DND-41 (cell line): ENCODE data around the gene MARCHF3.

Experiments used
- ATAC-seq: fragments of 200-7000 bp; cut with Tn5 transposase; 3 replicates; pipeline ENCODE4 v1.9.1; 2021; ENCODE audit warnings: low read depth; ENCODE audit not compliant: insufficient read depth
- DNase-seq: peaks from one replicate; pipeline ENCODE4 v3.0.0-alpha.2; 2020
- H2AFZ ChIP-seq: 2 replicates; pipeline ENCODE4 v1.6.0; 2012; ENCODE audit warnings: low read depth, low read length
- H3K27ac ChIP-seq: 2 replicates; pipeline ENCODE4 v1.5.1; 2012; ENCODE audit warnings: low read length, inconsistent platforms
- H3K27me3 ChIP-seq: fragments of 200-600 bp; sonication (generic); 2 replicates; pipeline ENCODE4 v1.6.0; 2012; ENCODE audit warnings: low read length, mild to moderate bottlenecking, inconsistent platforms; ENCODE audit not compliant: insufficient read depth, poor library complexity
- H3K36me3 ChIP-seq: 2 replicates; pipeline ENCODE4 v1.5.1; 2012; ENCODE audit warnings: low read length, inconsistent platforms; ENCODE audit not compliant: insufficient read depth
- H3K4me1 ChIP-seq: 2 replicates; pipeline ENCODE4 v1.5.1; 2012; ENCODE audit warnings: mild to moderate bottlenecking, low read length; ENCODE audit not compliant: insufficient read depth
- H3K4me2 ChIP-seq: 2 replicates; pipeline ENCODE4 v1.6.0; 2012; ENCODE audit warnings: mild to moderate bottlenecking, moderate library complexity, low read length, inconsistent platforms; ENCODE audit not compliant: insufficient read depth
- H3K4me3 ChIP-seq, 2 experiments: fragments of 200-600 bp in 1 of 2; shearing (Covaris generic) in 1 of 2; 2 replicates each; pipeline ENCODE4 v1.5.1; 2012 to 2016; ENCODE audit warnings: inconsistent platforms in 2 of 2, low read length in 2 of 2, mild to moderate bottlenecking in 2 of 2, low read depth in 1 of 2, moderate library complexity in 1 of 2
- H3K79me2 ChIP-seq: 2 replicates; pipeline ENCODE4 v1.6.0; 2012; ENCODE audit warnings: low read length, inconsistent platforms; ENCODE audit not compliant: insufficient read depth
- H3K9ac ChIP-seq: 2 replicates; pipeline ENCODE4 v1.6.0; 2012; ENCODE audit warnings: low read depth, mild to moderate bottlenecking, inconsistent platforms, low read length, moderate library complexity
- H3K9me3 ChIP-seq: 2 replicates; pipeline ENCODE4 v1.5.1; 2012; ENCODE audit warnings: low read length, moderate library complexity, mild to moderate bottlenecking, inconsistent platforms; ENCODE audit not compliant: insufficient read depth, severe bottlenecking
- H4K20me1 ChIP-seq: 2 replicates; pipeline ENCODE4 v1.6.0; 2012; ENCODE audit warnings: low read length; ENCODE audit not compliant: insufficient read depth
- CTCF ChIP-seq: IDR thresholded peaks from 2 replicates; pipeline ENCODE4 v1.5.1; 2012; ENCODE audit warnings: borderline replicate concordance, low read length, moderate library complexity, mild to moderate bottlenecking; ENCODE audit not compliant: poor library complexity, severe bottlenecking; ENCODE audit errors: extremely low read depth
- EZH2 ChIP-seq: IDR thresholded peaks from 3 replicates; pipeline ENCODE4 v1.6.1; 2012; ENCODE audit warnings: borderline replicate concordance, low read depth, mild to moderate bottlenecking, moderate library complexity, low read length, inconsistent platforms; ENCODE audit not compliant: severe bottlenecking

Gene MARCHF3

GRCh38 chr5:126900796-126901195 lies 129.6 kb downstream of the MARCHF3 start:
- H3K4me1 ChIP-seq: no peaks in the 10 kb centered on the region
- no peaks in the 10 kb centered on the region for H3K9me3 ChIP-seq
- TF ChIP-seq CTCF (no peak), EZH2 (no peak)
- H2AFZ ChIP-seq: no peak overlapping the region
- H4K20me1 ChIP-seq: no peaks in the 10 kb centered on the region
- DNase-seq (no peak), ATAC-seq (no peak)
- no peaks in the 10 kb centered on the region for H3K36me3 ChIP-seq
- H3K79me2 ChIP-seq: no peaks in the 10 kb centered on the region
- no peak overlapping the region for H3K4me2 ChIP-seq
- H3K27me3 ChIP-seq: no peaks in the 10 kb centered on the region
- no peak overlapping the region for H3K27ac ChIP-seq
- no peak overlapping the region for H3K9ac ChIP-seq
- no peak overlapping the region for H3K4me3 ChIP-seq

DNA sequence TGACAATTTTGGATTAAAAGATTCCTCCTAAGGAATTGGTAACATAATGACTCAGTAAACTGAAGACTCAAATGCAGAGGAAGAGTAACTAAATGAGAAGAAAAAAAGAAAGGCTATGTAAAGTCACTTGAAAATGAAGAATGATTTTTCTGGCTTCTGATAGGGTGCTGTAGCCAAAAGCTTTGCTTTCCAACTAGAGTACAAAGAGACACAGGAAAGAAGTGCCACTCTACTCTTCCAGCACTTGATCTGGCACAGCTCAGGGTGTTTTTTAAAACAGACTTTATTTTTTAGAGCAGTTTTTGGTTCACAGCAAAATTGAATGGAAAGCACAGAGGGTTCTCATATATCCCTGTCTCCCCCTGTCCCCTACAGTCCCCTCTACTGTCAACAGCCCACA lies 130.9 kb downstream of the MARCHF3 start:
- Histone ChIP-seq H3K4me3 (no peak overlapping the region), H3K27ac (no peak overlapping the region), H3K4me1 (no peaks in the 10 kb centered on the region), H3K36me3 (no peaks in the 10 kb centered on the region), H3K9ac (no peak overlapping the region), H3K27me3 (no peaks in the 10 kb centered on the region), H4K20me1 (no peaks in the 10 kb centered on the region), H3K4me2 (no peak overlapping the region), H3K79me2 (no peaks in the 10 kb centered on the region), H2AFZ (no peak overlapping the region), H3K9me3 (no peaks in the 10 kb centered on the region)
- no peak for DNase-seq
- no peak for ATAC-seq
- TF ChIP-seq CTCF: no peak

DNA sequence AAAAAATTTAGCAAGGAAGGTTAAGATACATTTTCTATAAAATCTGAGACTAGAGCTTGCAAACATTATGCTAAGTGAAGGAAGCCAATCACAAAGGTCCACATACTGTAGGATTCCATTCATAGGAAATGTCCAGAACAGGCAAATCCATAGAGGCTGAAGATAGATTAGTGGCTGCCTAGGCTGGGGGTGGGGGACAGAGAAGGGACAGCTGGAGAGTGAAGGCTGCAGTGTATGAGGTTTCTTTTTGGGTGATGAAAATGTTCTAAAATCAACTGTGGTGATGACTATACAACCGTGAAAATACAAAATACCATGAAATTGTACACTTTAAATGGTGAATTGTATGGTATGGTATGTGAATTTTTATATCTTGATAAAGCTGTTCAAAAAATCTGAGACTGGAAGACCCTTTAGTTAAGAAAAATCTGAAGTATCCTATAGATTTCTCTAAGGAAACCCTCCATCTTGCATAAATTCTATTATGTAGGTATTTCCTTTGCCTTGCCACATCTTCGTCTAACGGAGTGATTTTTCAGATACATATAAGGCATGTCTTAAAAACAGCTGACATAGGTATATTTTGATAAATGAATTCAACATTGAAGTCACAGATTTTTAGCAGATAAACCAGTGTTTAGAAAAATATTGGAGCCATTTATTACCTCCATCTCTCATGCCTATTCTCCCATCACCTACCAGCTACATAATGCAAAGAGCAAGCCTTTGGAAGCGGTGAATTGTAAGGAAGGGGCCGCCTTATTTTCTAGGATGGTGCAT lies 132.3 kb downstream of the MARCHF3 start:
- no peak for ATAC-seq
- Histone ChIP-seq H3K36me3 (no peaks in the 10 kb centered on the region), H3K27me3 (no peaks in the 10 kb centered on the region), H2AFZ (no peak overlapping the region), H3K4me1 (no peaks in the 10 kb centered on the region), H3K79me2 (no peaks in the 10 kb centered on the region), H3K4me2 (no peak overlapping the region), H4K20me1 (no peaks in the 10 kb centered on the region), H3K9ac (no peak overlapping the region), H3K4me3 (no peak overlapping the region), H3K9me3 (no peaks in the 10 kb centered on the region), H3K27ac (no peak overlapping the region)
- no peak for DNase-seq
- TF ChIP-seq CTCF (no peak), EZH2 (no peak)
